OCI-LY3 (cell line): Measurements from ENCODE around the gene P2RY8.

Experiments
- EZH2phosphoT487 ChIP-seq: fragments of 200-600 bp; shearing (Covaris generic); IDR thresholded peaks from 2 replicates; pipeline ENCODE4 v1.6.1; 2018; ENCODE audit warnings: antibody characterized with exemption, mixed run types, low read depth
- TF ChIP-seq, protein P1 (sequence below): fragments of 200-600, 300-600 bp; sonication (generic); IDR thresholded peaks from 2 replicates; pipeline ENCODE4 v1.5.1; 2014; ENCODE audit warnings: antibody characterized with exemption, low read length, low read depth

- TF ChIP-seq, protein P1, sequence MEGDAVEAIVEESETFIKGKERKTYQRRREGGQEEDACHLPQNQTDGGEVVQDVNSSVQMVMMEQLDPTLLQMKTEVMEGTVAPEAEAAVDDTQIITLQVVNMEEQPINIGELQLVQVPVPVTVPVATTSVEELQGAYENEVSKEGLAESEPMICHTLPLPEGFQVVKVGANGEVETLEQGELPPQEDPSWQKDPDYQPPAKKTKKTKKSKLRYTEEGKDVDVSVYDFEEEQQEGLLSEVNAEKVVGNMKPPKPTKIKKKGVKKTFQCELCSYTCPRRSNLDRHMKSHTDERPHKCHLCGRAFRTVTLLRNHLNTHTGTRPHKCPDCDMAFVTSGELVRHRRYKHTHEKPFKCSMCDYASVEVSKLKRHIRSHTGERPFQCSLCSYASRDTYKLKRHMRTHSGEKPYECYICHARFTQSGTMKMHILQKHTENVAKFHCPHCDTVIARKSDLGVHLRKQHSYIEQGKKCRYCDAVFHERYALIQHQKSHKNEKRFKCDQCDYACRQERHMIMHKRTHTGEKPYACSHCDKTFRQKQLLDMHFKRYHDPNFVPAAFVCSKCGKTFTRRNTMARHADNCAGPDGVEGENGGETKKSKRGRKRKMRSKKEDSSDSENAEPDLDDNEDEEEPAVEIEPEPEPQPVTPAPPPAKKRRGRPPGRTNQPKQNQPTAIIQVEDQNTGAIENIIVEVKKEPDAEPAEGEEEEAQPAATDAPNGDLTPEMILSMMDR: no peak
- TF ChIP-seq EZH2phosphoT487: no peak
These were observed 16.6 kb downstream of the P2RY8 start for GRCh38 chrX:1520350-1520749.
